K562 (cell line): Measurements from ENCODE around the gene TBL1X. TPM values are rescaled to one million over a fixed set of nuclear protein-coding genes. Genes with fewer than 3 reads are reported as not detected.

Experiments used
- ATAC-seq: fragments of 200-7000 bp; cut with Tn5 transposase; 3 replicates; pipeline ENCODE4 v1.9.1; 2020; ENCODE audit warnings: moderate library complexity
- BruUV-seq: library from RNA; stranded (reverse); fragments of 400-500 nt; replicated peaks from 2 replicates; lab custom pipeline; 2021; lab: Mats Ljungman, UMichigan
- CTCF ChIA-PET: fragments of 300-600 bp; formaldehyde crosslinking; extraction: SDS; loops from one replicate; lab custom pipeline; 2021; ENCODE audit warnings: low intra/inter-chr PET ratio; lab: Yijun Ruan, JAX
- POLR2A ChIA-PET: fragments of 300-600, 350-650 bp; sonication (Branson Sonifier 250); formaldehyde crosslinking; extraction: SDS; loops from one replicate; lab custom pipeline; 2021; ENCODE audit warnings: antibody characterized with exemption, inconsistent platforms; lab: Yijun Ruan, JAX
- DNase-seq, 4 experiments: peaks; one replicate each; pipeline versions ENCODE4 v3.0.0 to v3.0.0-alpha.2; 2011 to 2018; ENCODE audit warnings: low spot score in 3 of 4, mixed read lengths in 3 of 4; ENCODE audit errors: extremely low read depth in 1 of 4
- FAIRE-seq: peaks from 2 replicates; lab custom pipeline; 2011; peaks lifted over from hg19 to GRCh38; lab: Jason Lieb, UNC
- H2AFZ ChIP-seq: 2 replicates; pipeline ENCODE4 v1.6.0; 2011; ENCODE audit warnings: low read depth, low read length, control low read depth, inconsistent platforms
- H3K27ac ChIP-seq: fragments of 200-600 bp; 3 replicates; pipeline ENCODE4 v1.8.0; 2011; ENCODE audit warnings: low read depth, mild to moderate bottlenecking, control low read depth, inconsistent platforms, low read length, moderate library complexity, mixed read lengths; ENCODE audit errors: extremely low read depth
- H3K27me3 ChIP-seq, 2 experiments: fragments of 300-600 bp in 1 of 2; 2 replicates in 1 of 2; 3 replicates in 1 of 2; pipeline versions ENCODE4 v1.6.0 to v1.8.0; 2011; ENCODE audit warnings: inconsistent platforms in 2 of 2, low read length in 2 of 2, mild to moderate bottlenecking in 1 of 2, mixed read lengths in 1 of 2, moderate library complexity in 1 of 2; ENCODE audit not compliant: control insufficient read depth in 2 of 2, insufficient read depth in 2 of 2
- H3K36me3 ChIP-seq: fragments of 300-600 bp; 3 replicates; pipeline ENCODE4 v1.8.0; 2011; ENCODE audit warnings: mild to moderate bottlenecking, low read length, inconsistent platforms; ENCODE audit not compliant: control insufficient read depth, insufficient read depth
- H3K4me1 ChIP-seq, 2 experiments: fragments of 200-600 bp in 1 of 2; replicated peaks in 1 of 2; 2 replicates in 1 of 2; 3 replicates in 1 of 2; pipeline versions ENCODE4 v1.5.1 to v1.8.0; 2011; ENCODE audit warnings: inconsistent platforms in 2 of 2, low read length in 2 of 2, mild to moderate bottlenecking in 1 of 2, mixed read lengths in 1 of 2, moderate library complexity in 1 of 2; ENCODE audit not compliant: control insufficient read depth in 2 of 2, insufficient read depth in 2 of 2
- H3K4me2 ChIP-seq: 2 replicates; pipeline ENCODE4 v1.6.1; 2011; ENCODE audit warnings: low read length, control low read depth, inconsistent platforms, mixed read lengths; ENCODE audit not compliant: insufficient read depth
- H3K4me3 ChIP-seq: fragments of 200-600 bp; sonication (generic), shearing (Covaris generic); 2 replicates; pipeline ENCODE4 v1.5.1; 2016; ENCODE audit warnings: control low read depth, inconsistent platforms
- H3K79me2 ChIP-seq: fragments of 200-600 bp; 3 replicates; pipeline ENCODE4 v1.8.0; 2011; ENCODE audit warnings: low read length, inconsistent platforms; ENCODE audit not compliant: control insufficient read depth, insufficient read depth
- H3K9ac ChIP-seq, 2 experiments: 2 replicates each; pipeline versions ENCODE4 v1.6.0 to v1.6.1; 2011; ENCODE audit warnings: low read depth in 2 of 2, low read length in 2 of 2, control low read depth in 1 of 2, inconsistent platforms in 1 of 2, mild to moderate bottlenecking in 1 of 2, mixed read lengths in 1 of 2; ENCODE audit not compliant: insufficient read depth in 1 of 2
- H3K9me1 ChIP-seq: one replicate; pipeline ENCODE4 v1.6.0; 2011; ENCODE audit warnings: inconsistent platforms, mild to moderate bottlenecking, low read length, moderate library complexity; ENCODE audit not compliant: control insufficient read depth, insufficient read depth
- H3K9me3 ChIP-seq: replicated peaks from 2 replicates; pipeline ENCODE4 v1.5.1; 2011; ENCODE audit warnings: low read depth, low read length, inconsistent platforms; ENCODE audit not compliant: control insufficient read depth, insufficient read depth
- H4K20me1 ChIP-seq: replicated peaks from 2 replicates; pipeline ENCODE4 v1.6.1; 2011; ENCODE audit warnings: low read length, inconsistent platforms, mixed read lengths; ENCODE audit not compliant: control insufficient read depth, insufficient read depth
- CCNT2 ChIP-seq: IDR thresholded peaks from 2 replicates; pipeline ENCODE4 v1.6.1; 2011; ENCODE audit warnings: borderline replicate concordance, low read depth, mild to moderate bottlenecking, moderate library complexity, mixed read lengths, low read length; ENCODE audit not compliant: insufficient read length; ENCODE audit errors: extremely low read depth
- JUNB ChIP-seq: fragments of 450-650 bp; formaldehyde crosslinking; conservative IDR thresholded peaks from 2 replicates; pipeline ENCODE4 v1.4.0; 2020; ENCODE audit warnings: mild to moderate bottlenecking
- SOX6 ChIP-seq: fragments of 450-650 bp; IDR thresholded peaks from 2 replicates; pipeline ENCODE4 v1.6.1; 2014; ENCODE audit warnings: mild to moderate bottlenecking
- TAL1 ChIP-seq: fragments of 450-650 bp; IDR thresholded peaks from 2 replicates; pipeline ENCODE4 v1.6.1; 2016; ENCODE audit warnings: mild to moderate bottlenecking
- WGBS: fragments of 100-300 bp; shearing (Covaris generic); methylation state at CpG from one replicate; pipeline ENCODE4 v1.1.6; 2016; ENCODE audit warnings: low coverage, mixed read lengths; ENCODE audit not compliant: insufficient coverage; ENCODE audit errors: missing lambda C conversion rate; 5-methylcytosine and 5-hydroxymethylcytosine counted together
- in situ Hi-C: fragments of 300-500 bp; cut with MboI; formaldehyde crosslinking; loops from 4 replicates; pipeline ENCODE4 v1.15.0; 2018; ENCODE audit warnings: inconsistent platforms, mixed read lengths
- intact Hi-C: fragments of 100-400 bp; cut with micrococcal nuclease; formaldehyde crosslinking; loops from 2 replicates; pipeline ENCODE4 v1.14.2; 2022
- polyA plus RNA-seq, 8 experiments: library from polyadenylated mRNA; depleted of rRNA in 4 of 8; stranded (reverse) in 5 of 8; unstranded in 3 of 8; fragments of >200 nt; fragmentation: Nextera tagmentation in 2 of 8; fragmentation: Illumina TruSeq in 1 of 8; extraction: Ambion mirVana in 2 of 8; extraction: Trizol in 1 of 8; gene quantifications; 2 replicates each; pipeline versions ENCODE4 v1.2.1 to v1.2.3, GENCODE V29; 2011 to 2014; ENCODE audit warnings: inconsistent platforms in 1 of 8, missing spikeins in 1 of 8
- total RNA-seq, 7 experiments: library from RNA; depleted of rRNA in 6 of 7; stranded (reverse); fragments of >200 nt in 6 of 7; fragmentation: Illumina TruSeq in 2 of 7; extraction: Trizol in 2 of 7; gene quantifications; 2 replicates each; pipeline versions ENCODE4 v1.2.1 to v1.2.3, GENCODE V29; 2011 to 2021; ENCODE audit warnings: low replicate concordance in 1 of 7
- TF ChIP-seq, protein P1 (sequence below): IDR thresholded peaks from 3 replicates; pipeline ENCODE4 v1.6.1; 2011; ENCODE audit warnings: borderline replicate concordance, mild to moderate bottlenecking; ENCODE audit not compliant: insufficient read length, insufficient read depth
- TF ChIP-seq, protein P2 (sequence below): fragments of 450-650 bp; IDR thresholded peaks from 2 replicates; pipeline ENCODE4 v1.6.1; 2016; ENCODE audit warnings: low read depth

The TBL1X gene
- total and polyA plus RNA-seq, 9 of the 15 experiments (the other 6 are each of a cell fraction or from before 2014, with no cell fraction given), result 6.0 to 49.6 (median 19.7) TPM

GRCh38 chrX:9693307-9694001 lies 228.6 kb downstream of the TBL1X start:
- H3K27ac ChIP-seq, result no peak overlapping the region
- H3K36me3 ChIP-seq, result peaks cover 68% of the 10 kb centered on the region; the same call in 2 of the 3 replicates
- BruUV-seq, result no TSS peak
- intact Hi-C loops, result no loop called here
- no peak overlapping the region for H3K4me3 ChIP-seq
- H3K9me1 ChIP-seq, result no peaks in the 10 kb centered on the region
- H3K4me1 ChIP-seq, result no peaks in the 10 kb centered on the region
- no peaks in the 10 kb centered on the region for H3K79me2 ChIP-seq
- no peaks in the 10 kb centered on the region for H3K9me3 ChIP-seq
- POLR2A ChIA-PET, result no interaction called here
- no peaks in the 10 kb centered on the region for H4K20me1 ChIP-seq
- FAIRE-seq, result no peak
- CTCF ChIA-PET, result no interaction called here
- no peak overlapping the region for H3K4me2 ChIP-seq
- no peak overlapping the region for H3K9ac ChIP-seq
- no peak overlapping the region for H2AFZ ChIP-seq
- H3K27me3 ChIP-seq, result no peaks in the 10 kb centered on the region
- WGBS, result 84% methylated on average over 9 of the region's 12 CpGs
- no peak for DNase-seq
- TF ChIP-seq TAL1 (no peak), CCNT2 (no peak), SOX6 (no peak), JUNB (CRISPR knock-in tag) (no peak)
- TF ChIP-seq, protein P1, sequence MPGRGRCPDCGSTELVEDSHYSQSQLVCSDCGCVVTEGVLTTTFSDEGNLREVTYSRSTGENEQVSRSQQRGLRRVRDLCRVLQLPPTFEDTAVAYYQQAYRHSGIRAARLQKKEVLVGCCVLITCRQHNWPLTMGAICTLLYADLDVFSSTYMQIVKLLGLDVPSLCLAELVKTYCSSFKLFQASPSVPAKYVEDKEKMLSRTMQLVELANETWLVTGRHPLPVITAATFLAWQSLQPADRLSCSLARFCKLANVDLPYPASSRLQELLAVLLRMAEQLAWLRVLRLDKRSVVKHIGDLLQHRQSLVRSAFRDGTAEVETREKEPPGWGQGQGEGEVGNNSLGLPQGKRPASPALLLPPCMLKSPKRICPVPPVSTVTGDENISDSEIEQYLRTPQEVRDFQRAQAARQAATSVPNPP, result no peak
- TF ChIP-seq, protein P2, sequence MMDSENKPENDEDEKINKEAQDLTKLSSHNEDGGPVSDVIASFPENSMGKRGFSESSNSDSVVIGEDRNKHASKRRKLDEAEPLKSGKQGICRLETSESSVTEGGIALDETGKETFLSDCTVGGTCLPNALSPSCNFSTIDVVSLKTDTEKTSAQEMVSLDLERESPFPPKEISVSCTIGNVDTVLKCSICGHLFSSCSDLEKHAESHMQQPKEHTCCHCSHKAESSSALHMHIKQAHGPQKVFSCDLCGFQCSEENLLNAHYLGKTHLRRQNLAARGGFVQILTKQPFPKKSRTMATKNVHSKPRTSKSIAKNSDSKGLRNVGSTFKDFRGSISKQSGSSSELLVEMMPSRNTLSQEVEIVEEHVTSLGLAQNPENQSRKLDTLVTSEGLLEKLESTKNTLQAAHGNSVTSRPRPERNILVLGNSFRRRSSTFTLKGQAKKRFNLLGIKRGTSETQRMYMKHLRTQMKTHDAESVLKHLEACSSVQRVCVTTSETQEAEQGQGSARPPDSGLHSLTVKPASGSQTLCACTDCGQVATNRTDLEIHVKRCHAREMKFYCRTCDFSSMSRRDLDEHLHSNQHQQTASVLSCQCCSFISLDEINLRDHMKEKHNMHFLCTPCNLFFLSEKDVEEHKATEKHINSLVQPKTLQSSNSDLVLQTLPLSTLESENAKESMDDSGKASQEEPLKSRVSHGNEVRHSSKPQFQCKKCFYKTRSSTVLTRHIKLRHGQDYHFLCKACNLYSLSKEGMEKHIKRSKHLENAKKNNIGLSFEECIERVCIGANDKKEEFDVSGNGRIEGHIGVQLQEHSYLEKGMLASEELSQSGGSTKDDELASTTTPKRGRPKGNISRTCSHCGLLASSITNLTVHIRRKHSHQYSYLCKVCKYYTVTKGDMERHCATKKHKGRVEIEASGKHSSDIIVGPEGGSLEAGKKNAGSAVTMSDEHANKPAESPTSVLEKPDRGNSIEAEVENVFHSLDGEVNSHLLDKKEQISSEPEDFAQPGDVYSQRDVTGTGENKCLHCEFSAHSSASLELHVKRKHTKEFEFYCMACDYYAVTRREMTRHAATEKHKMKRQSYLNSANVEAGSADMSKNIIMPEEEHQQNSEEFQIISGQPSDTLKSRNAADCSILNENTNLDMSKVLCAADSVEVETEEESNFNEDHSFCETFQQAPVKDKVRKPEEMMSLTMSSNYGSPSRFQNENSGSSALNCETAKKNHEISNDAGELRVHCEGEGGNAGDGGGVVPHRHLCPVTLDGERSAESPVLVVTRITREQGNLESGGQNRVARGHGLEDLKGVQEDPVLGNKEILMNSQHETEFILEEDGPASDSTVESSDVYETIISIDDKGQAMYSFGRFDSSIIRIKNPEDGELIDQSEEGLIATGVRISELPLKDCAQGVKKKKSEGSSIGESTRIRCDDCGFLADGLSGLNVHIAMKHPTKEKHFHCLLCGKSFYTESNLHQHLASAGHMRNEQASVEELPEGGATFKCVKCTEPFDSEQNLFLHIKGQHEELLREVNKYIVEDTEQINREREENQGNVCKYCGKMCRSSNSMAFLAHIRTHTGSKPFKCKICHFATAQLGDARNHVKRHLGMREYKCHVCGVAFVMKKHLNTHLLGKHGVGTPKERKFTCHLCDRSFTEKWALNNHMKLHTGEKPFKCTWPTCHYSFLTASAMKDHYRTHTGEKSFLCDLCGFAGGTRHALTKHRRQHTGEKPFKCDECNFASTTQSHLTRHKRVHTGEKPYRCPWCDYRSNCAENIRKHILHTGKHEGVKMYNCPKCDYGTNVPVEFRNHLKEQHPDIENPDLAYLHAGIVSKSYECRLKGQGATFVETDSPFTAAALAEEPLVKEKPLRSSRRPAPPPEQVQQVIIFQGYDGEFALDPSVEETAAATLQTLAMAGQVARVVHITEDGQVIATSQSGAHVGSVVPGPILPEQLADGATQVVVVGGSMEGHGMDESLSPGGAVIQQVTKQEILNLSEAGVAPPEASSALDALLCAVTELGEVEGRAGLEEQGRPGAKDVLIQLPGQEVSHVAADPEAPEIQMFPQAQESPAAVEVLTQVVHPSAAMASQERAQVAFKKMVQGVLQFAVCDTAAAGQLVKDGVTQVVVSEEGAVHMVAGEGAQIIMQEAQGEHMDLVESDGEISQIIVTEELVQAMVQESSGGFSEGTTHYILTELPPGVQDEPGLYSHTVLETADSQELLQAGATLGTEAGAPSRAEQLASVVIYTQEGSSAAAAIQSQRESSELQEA, result no peak
- ATAC-seq, result no peak
- in situ Hi-C loops, result no loop called here
